ENCODE results near the gene ALG12. TPM values are rescaled to one million over a fixed set of nuclear protein-coding genes. Genes with fewer than 3 reads are reported as not detected.

Gene ALG12
- total and polyA plus RNA-seq, 2 of the 13 experiments (the other 11 are each of a cell fraction or from before 2014, with no cell fraction given), result 7.8 to 15.8 TPM

GRCh38 chr22:49913446-49913845, 4.8 kb downstream of the ALG12 start:
- Histone ChIP-seq H3K9ac (ENCODE audit: insufficient read depth, low read depth, low read length) (no peak overlapping the region), H3K27ac (ENCODE audit: extremely low read length, insufficient read depth, low read length) (no peak overlapping the region), H3K27me3 (ENCODE audit: control insufficient read depth in 1 of 2, insufficient read depth in 2 of 2, low read length in 2 of 2) (no peaks in the 10 kb centered on the region), H2AFZ (ENCODE audit: low read length) (no peak overlapping the region), H4K20me1 (ENCODE audit: insufficient read depth, low read length) (no peaks in the 10 kb centered on the region), H3K9me3 (ENCODE audit: low read length) (no peaks in the 10 kb centered on the region), H3K4me3 (replicated peaks in 1 of 3; ENCODE audit: insufficient read depth in 1 of 3, low read depth in 2 of 3, low read length in 3 of 3) (no peak overlapping the region), H3K79me2 (ENCODE audit: insufficient read depth, low read length) (peaks cover 7% of the 10 kb centered on the region), H3K4me1 (ENCODE audit: insufficient read depth, low read length) (peaks cover 24% of the 10 kb centered on the region), H3K4me2 (ENCODE audit: low read depth, low read length) (no peak overlapping the region), H3K36me3 (replicated peaks in 1 of 2; ENCODE audit: control insufficient read depth in 1 of 2, insufficient read depth in 2 of 2, low read length in 2 of 2) (peaks cover 4 to 22% of the 10 kb centered on the region in 2 experiments; a peak in 3 of 5 replicates)
- ChIA-PET POLR2A (no interaction called here), CTCF (ENCODE audit: low intra/inter-chr PET ratio, low total read pairs) (no interaction called here)
- TF ChIP-seq JUNB (CRISPR knock-in tag; IDR thresholded peaks at IDR 0.05; ENCODE audit: borderline replicate concordance), result no peak
- TF ChIP-seq DDIT3 (CRISPR knock-in tag; IDR thresholded peaks at IDR 0.05), result no peak
- no peak for TF ChIP-seq SP2 (CRISPR knock-in tag; IDR thresholded peaks at IDR 0.05)
- no peak for TF ChIP-seq ZNF878 (CRISPR knock-in tag; IDR thresholded peaks at IDR 0.05)
- no peak for TF ChIP-seq ZSCAN20 (CRISPR knock-in tag; IDR thresholded peaks at IDR 0.05; ENCODE audit: borderline replicate concordance)
- TF ChIP-seq, protein P1, sequence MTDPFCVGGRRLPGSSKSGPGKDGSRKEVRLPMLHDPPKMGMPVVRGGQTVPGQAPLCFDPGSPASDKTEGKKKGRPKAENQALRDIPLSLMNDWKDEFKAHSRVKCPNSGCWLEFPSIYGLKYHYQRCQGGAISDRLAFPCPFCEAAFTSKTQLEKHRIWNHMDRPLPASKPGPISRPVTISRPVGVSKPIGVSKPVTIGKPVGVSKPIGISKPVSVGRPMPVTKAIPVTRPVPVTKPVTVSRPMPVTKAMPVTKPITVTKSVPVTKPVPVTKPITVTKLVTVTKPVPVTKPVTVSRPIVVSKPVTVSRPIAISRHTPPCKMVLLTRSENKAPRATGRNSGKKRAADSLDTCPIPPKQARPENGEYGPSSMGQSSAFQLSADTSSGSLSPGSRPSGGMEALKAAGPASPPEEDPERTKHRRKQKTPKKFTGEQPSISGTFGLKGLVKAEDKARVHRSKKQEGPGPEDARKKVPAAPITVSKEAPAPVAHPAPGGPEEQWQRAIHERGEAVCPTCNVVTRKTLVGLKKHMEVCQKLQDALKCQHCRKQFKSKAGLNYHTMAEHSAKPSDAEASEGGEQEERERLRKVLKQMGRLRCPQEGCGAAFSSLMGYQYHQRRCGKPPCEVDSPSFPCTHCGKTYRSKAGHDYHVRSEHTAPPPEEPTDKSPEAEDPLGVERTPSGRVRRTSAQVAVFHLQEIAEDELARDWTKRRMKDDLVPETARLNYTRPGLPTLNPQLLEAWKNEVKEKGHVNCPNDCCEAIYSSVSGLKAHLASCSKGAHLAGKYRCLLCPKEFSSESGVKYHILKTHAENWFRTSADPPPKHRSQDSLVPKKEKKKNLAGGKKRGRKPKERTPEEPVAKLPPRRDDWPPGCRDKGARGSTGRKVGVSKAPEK (CRISPR knock-in tag; IDR thresholded peaks at IDR 0.05; ENCODE audit: borderline replicate concordance), result no peak
- intact Hi-C loops (cut with micrococcal nuclease; ENCODE audit: unreplicated experiment), result no loop called here
- BruUV-seq (replicated peaks), result no TSS peak
- DNase-seq (ENCODE audit: low spot score), result no peak
- 97% methylated on average over 12 of the region's 14 CpGs for WGBS (ENCODE audit: low lambda C conversion rate)
- in situ Hi-C loops (cut with HindIII; ENCODE audit: extremely low pct_ligation_motif_present, low pct_unique_long_range_greater_than_20kb), result no loop called here
- no peak for ATAC-seq
- FAIRE-seq, result no peak
